Stimulated activated CD4-positive, alpha-beta T cell treated with anti-CD3 and anti-CD28 coated beads, Interleukin-4, amount 100 ng/mL, for 48 hours (primary cell): ENCODE results near the gene SHC4.
"Not testable (repeated sequence)": the region's sequence is repeated elsewhere in the genome, so short reads cannot be mapped to it uniquely, and the experiment has no call there.

Experiments used
- DNase-seq, 2 donors: peaks; one replicate each; pipeline ENCODE4 v3.0.0-alpha.2; 2020; ENCODE audit warnings: low read depth in 2 of 2

Gene SHC4

DNA sequence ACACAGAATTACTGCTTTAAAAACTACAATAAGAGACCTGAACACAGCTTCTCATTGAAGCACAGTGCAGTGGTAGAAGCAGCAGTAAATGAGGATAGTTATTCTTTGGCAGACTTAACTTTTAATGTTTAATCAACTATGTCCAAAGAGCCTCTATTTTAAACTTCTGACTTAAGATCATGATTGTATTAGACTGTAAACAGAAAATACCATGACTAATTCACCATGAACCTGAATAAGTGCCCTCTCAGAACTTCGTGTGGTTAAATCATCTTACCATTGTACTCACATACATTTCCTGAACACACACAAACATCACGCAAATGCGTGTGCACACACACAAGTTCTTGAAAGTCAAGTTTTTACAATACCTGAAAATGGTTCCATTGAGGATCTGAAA lies 166.8 kb downstream of the SHC4 start:
- DNase-seq: no peak

DNA sequence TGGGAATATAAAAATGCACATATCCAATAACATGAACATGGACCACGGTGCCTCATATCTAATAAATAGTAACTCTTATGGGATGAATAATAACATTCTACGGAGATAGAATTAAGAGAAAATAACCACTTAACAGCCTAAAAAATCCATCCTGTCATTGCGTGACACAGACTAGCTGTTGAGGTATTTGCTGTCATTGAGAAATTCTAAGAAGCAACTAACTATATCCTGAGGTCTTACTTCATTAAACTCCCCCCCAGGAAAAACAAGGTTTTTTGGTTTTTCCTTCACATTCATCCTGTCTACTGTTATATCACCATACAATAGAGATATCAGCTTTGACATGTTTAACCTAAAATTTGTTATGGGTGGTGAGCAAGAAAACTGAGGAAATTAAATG lies 167.2 kb downstream of the SHC4 start:
- DNase-seq: no peak

DNA sequence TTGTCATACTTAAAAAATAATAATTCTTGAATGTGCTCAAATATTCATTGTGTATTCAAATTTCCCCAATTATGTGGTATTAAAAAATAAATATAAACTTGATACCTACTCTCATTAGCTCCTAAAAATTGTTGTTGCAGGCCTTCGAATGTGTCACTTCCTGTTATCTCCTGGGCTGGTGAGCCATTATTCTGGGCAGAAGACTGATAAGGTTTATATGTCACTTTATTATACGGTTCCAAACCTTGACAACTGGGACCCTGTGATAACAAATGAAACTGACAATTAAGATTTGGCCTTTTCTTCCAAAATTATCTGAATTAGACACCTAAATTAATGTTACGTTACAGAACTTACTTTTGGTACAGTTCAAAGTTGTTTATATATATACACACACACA lies 167.8 kb downstream of the SHC4 start:
- DNase-seq: no peak

DNA sequence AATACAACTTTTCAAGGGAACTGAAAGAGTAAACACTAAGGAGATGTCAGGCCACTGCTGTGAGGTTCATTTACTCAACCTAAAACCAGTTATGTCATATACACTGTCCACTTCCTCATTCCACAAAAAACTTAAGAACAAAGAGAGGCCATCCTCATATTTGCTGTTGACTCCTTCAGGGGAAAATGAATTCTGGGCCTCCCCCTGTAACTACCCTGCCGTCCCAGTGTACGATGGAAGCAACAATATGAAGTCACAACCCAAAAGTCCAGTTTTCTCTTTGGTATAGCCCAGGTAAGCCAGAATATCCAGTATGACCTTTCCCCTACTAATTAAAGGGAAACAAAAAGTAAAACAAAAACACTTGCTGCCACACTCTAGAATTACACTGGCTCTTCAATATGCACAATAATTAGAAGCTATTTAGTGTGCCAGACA lies 169.0 kb downstream of the SHC4 start:
- DNase-seq: no peak

DNA sequence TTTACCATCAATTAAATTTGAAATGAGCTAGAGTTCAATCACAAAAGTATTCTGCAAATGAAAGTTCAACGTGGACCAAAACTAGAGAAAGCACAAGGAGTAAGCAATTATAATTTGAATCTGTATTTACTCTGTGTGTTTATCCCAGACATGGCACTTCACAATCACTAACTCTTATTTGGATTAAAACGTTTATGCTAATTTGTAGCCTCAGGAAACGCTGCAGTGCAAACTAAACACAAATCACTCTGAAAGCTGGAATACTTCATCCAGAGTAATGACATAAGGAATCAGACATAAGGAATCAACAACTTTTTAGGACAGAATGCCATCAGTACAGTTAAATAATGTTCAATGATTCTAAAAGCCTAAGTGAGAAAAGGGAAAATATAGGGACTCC lies 171.3 kb downstream of the SHC4 start:
- DNase-seq: no peak

DNA sequence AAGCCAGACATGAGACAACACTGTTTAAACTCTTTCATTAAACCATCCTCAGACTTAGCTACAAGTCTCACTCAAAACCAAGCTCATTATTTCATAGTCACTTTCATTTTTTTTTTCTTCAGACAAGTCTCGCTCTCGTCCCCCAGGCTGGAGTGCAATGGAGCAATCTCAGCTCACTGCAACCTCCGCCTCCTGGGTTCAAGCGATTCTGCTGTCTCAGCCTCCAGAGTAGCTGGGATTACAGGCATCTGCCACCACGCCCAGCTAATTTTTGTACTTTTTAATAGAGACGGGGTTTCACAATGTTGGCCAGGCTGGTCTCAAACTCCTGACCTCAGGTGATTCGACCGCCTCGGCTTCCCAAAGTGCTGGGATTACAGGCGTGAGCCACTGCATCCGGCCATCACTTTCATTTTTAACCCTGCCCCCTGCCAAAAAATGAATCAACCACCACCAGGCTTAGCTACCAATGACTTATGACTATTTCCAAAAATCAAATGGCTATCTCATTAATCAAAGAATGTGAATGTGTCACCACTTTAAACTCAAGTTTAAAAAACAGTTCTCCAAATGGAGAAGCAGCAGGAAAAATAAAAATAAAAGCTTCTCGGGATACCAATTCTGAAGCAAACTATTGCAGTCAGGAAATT lies 173.1 kb downstream of the SHC4 start:
- not testable (repeated sequence) for DNase-seq

DNA sequence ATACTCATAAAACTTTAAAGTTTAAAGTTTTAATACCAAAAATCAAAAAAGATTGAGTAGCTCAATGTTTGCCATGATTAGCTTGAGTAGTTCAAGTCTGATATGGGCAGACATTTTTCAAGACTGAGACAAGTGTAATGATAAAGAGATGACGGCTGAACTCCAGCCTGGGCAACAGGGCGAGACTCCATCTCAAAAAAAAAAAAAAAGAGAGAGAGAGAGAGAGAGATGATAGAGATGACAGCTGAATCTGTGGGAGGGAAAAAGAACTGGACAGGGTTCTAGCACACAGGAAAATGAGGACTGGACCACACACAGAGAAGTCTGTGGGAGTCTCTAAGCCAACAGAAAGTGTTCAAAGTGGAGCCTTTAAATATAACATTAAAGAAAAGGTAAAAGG lies 178.0 kb downstream of the SHC4 start:
- DNase-seq: no peak

DNA sequence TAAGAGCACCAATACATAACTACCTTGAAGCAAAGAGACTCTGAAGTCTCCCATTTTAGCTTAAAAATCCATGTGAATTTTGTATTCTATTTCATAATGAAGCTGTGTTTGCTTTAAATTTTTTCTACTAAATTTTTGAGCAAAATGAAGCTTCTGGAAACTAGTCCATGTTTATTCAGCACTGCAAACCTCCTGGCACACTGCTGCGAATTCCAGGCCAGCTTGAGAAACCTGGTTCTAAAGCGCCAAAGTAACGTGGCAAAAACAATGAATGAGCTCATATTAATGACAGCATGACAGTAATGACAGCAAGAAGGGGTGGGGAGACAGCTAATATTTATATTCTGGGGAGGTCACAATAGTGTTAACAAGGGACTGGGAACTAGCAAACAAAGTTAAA lies 178.5 kb downstream of the SHC4 start:
- DNase-seq: no peak

DNA sequence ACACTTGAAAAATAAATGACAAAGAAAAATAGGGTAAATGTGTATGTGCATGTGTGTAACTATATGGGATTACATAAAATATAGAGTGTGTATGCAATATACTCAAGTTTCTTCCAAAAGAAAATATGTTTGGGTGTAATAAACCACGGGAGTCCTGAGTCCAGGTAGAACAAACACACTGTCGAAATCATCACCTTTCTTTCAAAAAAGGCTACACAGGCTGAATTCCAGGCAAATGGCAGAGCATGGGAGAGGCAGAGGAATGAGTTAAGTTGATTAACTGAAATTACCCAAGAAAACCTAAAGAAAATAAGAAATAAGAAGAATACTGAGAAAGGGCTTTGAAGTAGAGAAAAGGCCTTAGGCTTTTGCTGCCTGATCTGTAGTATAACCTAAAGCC lies 179.0 kb downstream of the SHC4 start:
- DNase-seq: no peak

DNA sequence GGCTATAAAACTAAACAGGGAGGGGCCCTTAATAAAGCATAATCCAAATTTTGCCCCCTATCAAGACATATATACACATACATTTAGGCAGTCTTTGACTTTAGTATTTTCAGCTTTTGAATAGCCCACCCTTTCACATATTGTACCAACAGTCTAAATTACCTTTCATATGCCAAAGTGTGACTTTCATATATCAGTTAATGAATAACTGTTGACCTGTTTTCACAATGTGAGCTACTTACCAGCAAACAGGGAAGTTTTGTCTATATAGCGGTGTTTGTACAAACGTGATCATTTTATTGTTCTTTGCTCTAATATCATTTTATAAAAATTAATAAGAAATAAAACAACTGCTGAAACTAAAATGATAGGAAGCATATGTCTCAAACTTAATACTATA lies 180.8 kb downstream of the SHC4 start:
- DNase-seq: no peak

DNA sequence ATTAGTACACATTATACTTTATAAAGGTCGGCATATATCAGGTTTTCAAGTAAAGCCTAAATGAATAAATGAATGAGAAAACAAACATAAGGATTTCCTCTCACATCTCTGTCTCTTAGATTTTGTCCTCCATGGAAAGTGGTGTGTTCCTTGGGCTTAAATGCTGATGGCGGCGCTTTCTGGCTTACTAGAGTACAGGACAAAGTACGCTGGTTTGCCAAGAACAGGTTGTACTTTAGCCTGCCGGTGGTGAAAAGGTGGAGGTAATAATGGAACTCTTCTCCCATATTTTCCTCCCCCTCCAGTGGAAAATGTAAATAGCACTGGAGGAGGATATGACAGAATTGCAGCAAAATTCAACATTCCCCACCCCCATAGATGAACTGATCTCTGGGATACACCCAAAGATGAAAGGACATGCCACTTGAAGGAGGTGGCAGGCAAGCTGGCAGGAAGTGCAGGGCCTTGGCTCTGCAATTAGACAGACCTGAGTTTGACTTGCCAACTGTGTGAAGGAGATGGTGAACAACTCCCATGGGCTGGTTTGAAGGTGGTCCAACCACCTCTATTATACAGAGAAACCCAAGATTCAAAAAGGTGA lies 182.1 kb downstream of the SHC4 start:
- no peak for DNase-seq

DNA sequence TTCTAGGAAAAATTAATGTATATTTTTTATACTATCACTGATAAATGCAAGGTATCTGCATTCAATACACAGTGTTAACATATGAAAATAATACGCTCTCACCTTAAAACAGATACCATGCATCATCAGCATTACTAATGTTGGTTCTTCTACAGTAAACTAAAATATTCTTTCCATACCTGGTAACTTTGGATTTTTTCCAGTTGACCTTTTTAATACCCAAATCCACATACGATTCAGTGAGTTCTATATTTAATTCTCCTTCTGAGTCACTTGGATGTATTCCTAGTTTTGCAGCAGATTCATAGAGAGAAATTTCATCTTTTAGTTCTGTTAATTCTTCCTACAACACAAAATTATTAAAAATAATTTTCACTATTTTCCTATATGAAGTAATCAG lies 182.7 kb downstream of the SHC4 start:
- DNase-seq: no peak

DNA sequence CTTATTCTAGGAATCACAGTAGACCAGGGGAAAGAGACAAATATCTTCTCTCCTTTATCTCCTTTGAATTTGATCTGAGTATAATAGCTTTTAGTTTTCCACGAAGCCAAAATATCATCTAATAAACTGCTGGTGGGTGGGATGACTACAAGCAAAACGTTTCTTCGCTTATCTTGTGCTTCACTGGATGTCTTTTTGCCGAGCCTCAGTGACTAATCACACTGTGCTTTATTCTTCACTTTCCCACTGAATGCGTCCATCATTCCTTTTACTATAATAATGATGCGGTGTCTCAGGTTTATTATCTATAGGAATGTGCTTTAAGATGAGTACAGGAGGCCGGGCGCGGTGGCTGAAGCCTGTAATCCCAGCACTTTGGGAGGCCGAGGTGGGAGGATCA lies 185.4 kb downstream of the SHC4 start:
- DNase-seq: no peak

DNA sequence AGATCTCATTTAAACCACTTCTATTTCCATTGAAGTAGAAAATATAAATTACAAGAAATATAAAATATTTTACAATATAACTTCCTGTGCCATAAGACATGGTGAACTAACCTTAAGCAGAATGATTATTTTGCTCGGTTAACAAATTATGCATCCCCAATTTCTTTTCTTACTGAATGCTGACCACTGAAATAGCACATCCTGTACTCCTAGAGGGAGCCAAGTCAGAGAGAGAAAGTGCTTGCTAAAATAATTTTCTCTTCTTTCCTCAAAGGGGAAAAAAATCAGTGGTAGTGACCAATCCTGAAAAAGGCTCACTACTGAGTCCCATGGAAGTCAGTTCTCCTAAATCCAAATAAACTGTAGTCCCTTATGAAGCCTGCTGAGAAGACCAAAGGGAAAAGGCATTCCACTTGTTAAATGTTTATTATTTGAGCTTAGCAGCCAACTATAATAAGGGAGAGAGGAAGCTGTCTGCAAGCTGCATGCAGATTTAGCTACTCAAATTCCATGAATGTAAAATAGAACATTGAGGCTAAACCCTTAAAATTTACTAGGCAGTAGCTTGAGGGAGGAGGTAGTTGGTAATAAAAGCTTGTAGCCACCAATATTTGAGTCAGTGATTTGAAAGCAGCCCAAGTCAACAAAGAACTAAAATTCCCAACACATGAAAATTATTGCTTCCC lies 185.9 kb downstream of the SHC4 start:
- DNase-seq: no peak

DNA sequence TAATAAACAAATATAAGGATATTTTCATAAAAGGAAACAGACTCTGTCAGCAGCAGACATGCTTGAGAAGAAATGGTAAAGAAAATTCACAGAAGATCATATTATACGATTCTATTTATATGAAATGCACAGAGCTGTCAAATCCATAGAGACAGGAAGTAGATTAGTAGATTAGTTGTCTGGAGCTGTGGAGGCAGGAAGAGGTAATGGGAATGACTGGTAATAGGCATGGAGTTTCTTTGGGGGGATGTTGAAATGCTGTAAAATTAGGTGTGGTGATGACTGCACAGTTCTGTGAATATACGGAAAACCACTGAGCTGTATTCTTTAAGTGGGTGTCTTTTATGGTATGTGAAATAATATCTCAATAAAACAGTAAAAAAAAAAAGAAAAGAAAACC lies 188.2 kb downstream of the SHC4 start:
- no peak for DNase-seq

DNA sequence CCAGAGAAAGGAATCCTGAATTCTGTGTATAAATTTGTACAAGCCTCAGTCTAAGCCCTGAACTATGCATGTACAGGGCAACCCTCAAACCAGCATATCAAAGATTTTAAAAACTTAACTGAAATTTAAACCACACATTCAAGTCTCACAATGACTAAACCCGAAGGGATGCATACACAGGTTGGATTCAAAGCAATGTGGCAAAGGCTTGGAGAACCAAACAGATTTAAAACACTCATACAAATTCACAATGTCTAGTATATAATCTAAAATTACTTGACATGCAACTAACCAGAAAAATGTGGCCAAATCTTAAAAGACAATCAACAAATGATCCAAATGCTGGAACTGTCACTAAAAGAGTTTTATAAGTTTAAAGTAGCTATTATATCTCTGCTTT lies 189.2 kb downstream of the SHC4 start:
- no peak for DNase-seq
